Ishikawa (cell line): Measurements from ENCODE around the gene EYA2.

ENCODE experiments used
- CEBPB ChIP-seq: IDR thresholded peaks from 2 replicates; pipeline ENCODE4 v1.6.1; 2012
- EGR1 ChIP-seq: IDR thresholded peaks from 2 replicates; pipeline ENCODE4 v1.6.1; 2012
- EP300 ChIP-seq: IDR thresholded peaks from 2 replicates; pipeline ENCODE4 v1.6.1; 2012; ENCODE audit warnings: borderline replicate concordance
- FOXM1 ChIP-seq: IDR thresholded peaks from 2 replicates; pipeline ENCODE4 v1.6.1; 2012; ENCODE audit warnings: low read depth, borderline replicate concordance
- MAX ChIP-seq: IDR thresholded peaks from 2 replicates; pipeline ENCODE4 v1.6.1; 2012
- NFIC ChIP-seq: IDR thresholded peaks from 2 replicates; pipeline ENCODE4 v1.6.1; 2012
- RAD21 ChIP-seq: IDR thresholded peaks from 2 replicates; pipeline ENCODE4 v1.6.1; 2012; ENCODE audit warnings: low read depth
- TAF1 ChIP-seq: IDR thresholded peaks from 2 replicates; pipeline ENCODE4 v1.6.1; 2012; ENCODE audit warnings: low read depth, mild to moderate bottlenecking
- TEAD4 ChIP-seq: IDR thresholded peaks from 2 replicates; pipeline ENCODE4 v1.6.1; 2012
- YY1 ChIP-seq: IDR thresholded peaks from 2 replicates; pipeline ENCODE4 v1.6.1; 2012; ENCODE audit warnings: low read depth
- ZBTB7A ChIP-seq: IDR thresholded peaks from 2 replicates; pipeline ENCODE4 v1.6.1; 2012; ENCODE audit warnings: low read depth
- TF ChIP-seq, protein P1 (sequence below): IDR thresholded peaks from 2 replicates; pipeline ENCODE4 v1.6.1; 2012; ENCODE audit warnings: low read depth, mild to moderate bottlenecking

- TF ChIP-seq, protein P1, sequence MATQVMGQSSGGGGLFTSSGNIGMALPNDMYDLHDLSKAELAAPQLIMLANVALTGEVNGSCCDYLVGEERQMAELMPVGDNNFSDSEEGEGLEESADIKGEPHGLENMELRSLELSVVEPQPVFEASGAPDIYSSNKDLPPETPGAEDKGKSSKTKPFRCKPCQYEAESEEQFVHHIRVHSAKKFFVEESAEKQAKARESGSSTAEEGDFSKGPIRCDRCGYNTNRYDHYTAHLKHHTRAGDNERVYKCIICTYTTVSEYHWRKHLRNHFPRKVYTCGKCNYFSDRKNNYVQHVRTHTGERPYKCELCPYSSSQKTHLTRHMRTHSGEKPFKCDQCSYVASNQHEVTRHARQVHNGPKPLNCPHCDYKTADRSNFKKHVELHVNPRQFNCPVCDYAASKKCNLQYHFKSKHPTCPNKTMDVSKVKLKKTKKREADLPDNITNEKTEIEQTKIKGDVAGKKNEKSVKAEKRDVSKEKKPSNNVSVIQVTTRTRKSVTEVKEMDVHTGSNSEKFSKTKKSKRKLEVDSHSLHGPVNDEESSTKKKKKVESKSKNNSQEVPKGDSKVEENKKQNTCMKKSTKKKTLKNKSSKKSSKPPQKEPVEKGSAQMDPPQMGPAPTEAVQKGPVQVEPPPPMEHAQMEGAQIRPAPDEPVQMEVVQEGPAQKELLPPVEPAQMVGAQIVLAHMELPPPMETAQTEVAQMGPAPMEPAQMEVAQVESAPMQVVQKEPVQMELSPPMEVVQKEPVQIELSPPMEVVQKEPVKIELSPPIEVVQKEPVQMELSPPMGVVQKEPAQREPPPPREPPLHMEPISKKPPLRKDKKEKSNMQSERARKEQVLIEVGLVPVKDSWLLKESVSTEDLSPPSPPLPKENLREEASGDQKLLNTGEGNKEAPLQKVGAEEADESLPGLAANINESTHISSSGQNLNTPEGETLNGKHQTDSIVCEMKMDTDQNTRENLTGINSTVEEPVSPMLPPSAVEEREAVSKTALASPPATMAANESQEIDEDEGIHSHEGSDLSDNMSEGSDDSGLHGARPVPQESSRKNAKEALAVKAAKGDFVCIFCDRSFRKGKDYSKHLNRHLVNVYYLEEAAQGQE, result no peak
- TF ChIP-seq EP300 (no peak), RAD21 (no peak), CEBPB (no peak), MAX (no peak), TAF1 (no peak), NFIC (no peak), FOXM1 (no peak), YY1 (no peak), TEAD4 (no peak), EGR1 (no peak), ZBTB7A (no peak)
These were observed 234.7 kb downstream of the EYA2 start for GRCh38 chr20:47129306-47129705.
